Trophoblast cell (in vitro differentiated cells and primary cell): ENCODE data around the gene ROR1.

Experiments used
- DNase-seq, 2 donors: peaks; one replicate each; pipeline ENCODE4 v3.0.0-alpha.2; 2016
- H2AFZ ChIP-seq: 2 replicates; pipeline ENCODE4 v1.6.1; 2013; ENCODE audit warnings: low read length, moderate library complexity, mild to moderate bottlenecking; ENCODE audit not compliant: insufficient read depth, poor library complexity
- H2AK5ac ChIP-seq: 2 replicates; pipeline ENCODE4 v1.6.1; 2013; ENCODE audit warnings: mild to moderate bottlenecking, low read length
- H2BK120ac ChIP-seq: 2 replicates; pipeline ENCODE4 v1.6.1; 2013; ENCODE audit warnings: low read length, mild to moderate bottlenecking, moderate library complexity; ENCODE audit not compliant: insufficient read depth, poor library complexity
- H2BK12ac ChIP-seq: 2 replicates; pipeline ENCODE4 v1.6.1; 2013; ENCODE audit warnings: mild to moderate bottlenecking, low read length, moderate library complexity
- H2BK5ac ChIP-seq: 2 replicates; pipeline ENCODE4 v1.6.1; 2013; ENCODE audit warnings: low read length, low read depth, moderate library complexity, mild to moderate bottlenecking; ENCODE audit not compliant: poor library complexity
- H3K14ac ChIP-seq: 2 replicates; pipeline ENCODE4 v1.6.1; 2013; ENCODE audit warnings: mild to moderate bottlenecking, low read length
- H3K18ac ChIP-seq: 2 replicates; pipeline ENCODE4 v1.6.1; 2013; ENCODE audit warnings: mild to moderate bottlenecking, low read length
- H3K23ac ChIP-seq: 2 replicates; pipeline ENCODE4 v1.6.1; 2013; ENCODE audit warnings: low read length
- H3K27ac ChIP-seq: 2 replicates; pipeline ENCODE4 v1.5.1; 2013; ENCODE audit warnings: low read depth, mild to moderate bottlenecking, inconsistent platforms, low read length, moderate library complexity
- H3K27me3 ChIP-seq: 2 replicates; pipeline ENCODE4 v1.6.1; 2013; ENCODE audit warnings: inconsistent platforms, mild to moderate bottlenecking, low read length, moderate library complexity; ENCODE audit not compliant: insufficient read depth
- H3K36me3 ChIP-seq, 2 experiments: 1 replicate in 1 of 2; 2 replicates in 1 of 2; pipeline ENCODE4 v1.6.1; 2013; ENCODE audit warnings: low read length in 2 of 2, mild to moderate bottlenecking in 2 of 2, moderate library complexity in 1 of 2; ENCODE audit not compliant: insufficient read depth in 2 of 2, control insufficient read depth in 1 of 2
- H3K4ac ChIP-seq: 2 replicates; pipeline ENCODE4 v1.6.1; 2013; ENCODE audit warnings: low read depth, mild to moderate bottlenecking, low read length, moderate library complexity
- H3K4me1 ChIP-seq, 2 experiments: 1 replicate in 1 of 2; 2 replicates in 1 of 2; pipeline ENCODE4 v1.6.1; 2013; ENCODE audit warnings: low read length in 2 of 2, mild to moderate bottlenecking in 2 of 2, moderate library complexity in 1 of 2; ENCODE audit not compliant: insufficient read depth in 2 of 2, control insufficient read depth in 1 of 2
- H3K4me2 ChIP-seq: 2 replicates; pipeline ENCODE4 v1.6.1; 2013; ENCODE audit warnings: inconsistent platforms, mild to moderate bottlenecking, low read length, moderate library complexity
- H3K4me3 ChIP-seq: 2 replicates; pipeline ENCODE4 v1.5.1; 2013; ENCODE audit warnings: mild to moderate bottlenecking, low read depth, low read length, inconsistent platforms
- H3K79me1 ChIP-seq: one replicate; pipeline ENCODE4 v1.6.1; 2013; ENCODE audit warnings: low read length
- H3K79me2 ChIP-seq: 2 replicates; pipeline ENCODE4 v1.6.1; 2013; ENCODE audit warnings: low read length, mild to moderate bottlenecking; ENCODE audit not compliant: control insufficient read depth, insufficient read depth, poor library complexity
- H3K9ac ChIP-seq: 2 replicates; pipeline ENCODE4 v1.6.1; 2013; ENCODE audit warnings: mild to moderate bottlenecking, low read length
- H3K9me3 ChIP-seq: 2 replicates; pipeline ENCODE4 v1.6.1; 2013; ENCODE audit warnings: low read depth, mild to moderate bottlenecking, control low read depth, inconsistent platforms, low read length; ENCODE audit not compliant: insufficient read depth
- H4K12ac ChIP-seq: 2 replicates; pipeline ENCODE4 v1.6.1; 2013; ENCODE audit warnings: low read depth, mild to moderate bottlenecking, low read length, moderate library complexity
- H4K8ac ChIP-seq: 2 replicates; pipeline ENCODE4 v1.6.1; 2013; ENCODE audit warnings: low read depth, mild to moderate bottlenecking, low read length, moderate library complexity
- H4K91ac ChIP-seq: one replicate; pipeline ENCODE4 v1.6.1; 2013; ENCODE audit warnings: low read depth, mild to moderate bottlenecking, low read length, moderate library complexity
- WGBS: extraction: QIAGEN DNeasy Blood & Tissue Kit; methylation state at CpG from one replicate; pipeline ENCODE4 v1.1.7; 2013; ENCODE audit warnings: missing lambda C conversion rate; ENCODE audit not compliant: insufficient read length, insufficient coverage; ENCODE audit errors: extremely low coverage; 5-methylcytosine and 5-hydroxymethylcytosine counted together

ROR1 gene

GRCh38 chr1:63746129-63746864, 27.5 kb upstream of the ROR1 start:
- Histone ChIP-seq H4K12ac (no peak overlapping the region), H3K79me1 (no peaks in the 10 kb centered on the region), H3K4me1 (peaks cover 8 to 13% of the 10 kb centered on the region in 2 experiments), H2BK120ac (peak overlapping the region; percentile 26), H3K23ac (no peak overlapping the region), H2AFZ (no peak overlapping the region), H3K27me3 (no peaks in the 10 kb centered on the region), H2AK5ac (no peak overlapping the region), H3K4me3 (no peak overlapping the region), H2BK5ac (no peak overlapping the region), H3K4me2 (peak overlapping the region; percentile 6), H3K9ac (no peak overlapping the region), H3K9me3 (no peaks in the 10 kb centered on the region), H3K27ac (peak overlapping the region; percentile 9), H4K8ac (no peak overlapping the region), H3K18ac (no peak overlapping the region), H3K36me3 (no peaks in the 10 kb centered on the region), H4K91ac (no peak overlapping the region), H3K14ac (no peak overlapping the region), H2BK12ac (peak overlapping the region; percentile 19), H3K4ac (no peak overlapping the region), H3K79me2 (no peaks in the 10 kb centered on the region)
- no CpG with 5 or more reads among the region's 12 CpGs for WGBS
- no peak for DNase-seq

DNA sequence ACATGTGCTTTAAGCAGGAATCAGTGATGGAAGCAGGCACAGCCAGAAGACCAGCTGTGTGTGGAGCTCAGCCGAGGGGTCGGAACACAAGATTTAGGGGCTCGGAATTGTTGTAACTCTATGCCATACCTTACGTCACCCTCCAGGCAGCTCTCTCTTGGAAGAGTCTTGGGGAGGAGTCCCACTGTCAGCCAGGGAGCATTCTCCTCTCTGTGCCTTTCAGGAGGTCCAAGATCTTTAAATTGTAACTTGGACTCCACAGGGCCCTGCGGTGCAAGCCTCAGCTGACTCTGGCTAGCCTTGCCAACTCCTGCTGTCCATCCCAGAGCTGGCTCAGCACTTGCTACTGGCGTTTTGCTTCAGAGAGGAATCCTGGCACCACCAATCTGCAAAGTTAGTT, 26.4 kb upstream of the ROR1 start:
- Histone ChIP-seq H3K4me1 (peaks cover 8 to 13% of the 10 kb centered on the region in 2 experiments), H4K91ac (no peak overlapping the region), H3K18ac (no peak overlapping the region), H3K4ac (no peak overlapping the region), H2AFZ (no peak overlapping the region), H2AK5ac (no peak overlapping the region), H3K4me3 (no peak overlapping the region), H3K4me2 (no peak overlapping the region), H4K12ac (no peak overlapping the region), H2BK120ac (no peak overlapping the region), H3K79me1 (no peaks in the 10 kb centered on the region), H4K8ac (no peak overlapping the region), H3K36me3 (no peaks in the 10 kb centered on the region), H3K27me3 (no peaks in the 10 kb centered on the region), H3K9ac (no peak overlapping the region), H3K27ac (no peak overlapping the region), H2BK5ac (no peak overlapping the region), H3K79me2 (no peaks in the 10 kb centered on the region), H3K14ac (no peak overlapping the region), H3K9me3 (no peaks in the 10 kb centered on the region), H3K23ac (no peak overlapping the region), H2BK12ac (no peak overlapping the region)
- WGBS: no CpG with 5 or more reads among the region's 6 CpGs
- no peak for DNase-seq

DNA sequence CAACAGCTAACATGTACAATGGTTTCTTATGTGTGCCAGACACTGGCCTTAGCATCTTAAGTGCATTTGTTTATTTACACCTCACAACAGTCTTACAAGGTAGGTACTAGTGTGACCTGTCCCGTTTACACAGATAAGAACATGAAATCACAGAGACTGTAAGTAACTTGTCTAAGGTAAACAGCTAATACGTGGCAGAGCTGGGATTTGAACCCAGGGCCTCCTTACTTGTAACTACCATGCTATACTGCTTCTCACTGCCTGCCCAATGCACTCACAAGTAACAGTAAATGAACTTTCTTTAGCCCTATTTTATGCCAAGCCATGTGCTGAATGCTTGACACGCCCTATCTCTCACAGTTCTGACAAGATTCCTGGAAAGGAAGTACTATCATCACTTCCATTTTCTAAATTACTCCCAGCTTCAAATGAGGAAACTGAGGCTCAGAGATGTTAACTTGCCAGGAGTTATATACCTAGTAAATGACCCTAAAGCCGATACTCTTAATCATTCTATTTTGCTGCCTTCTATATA, 25.7 kb upstream of the ROR1 start:
- no peak overlapping the region for H2BK12ac ChIP-seq
- no peak overlapping the region for H3K14ac ChIP-seq

DNA sequence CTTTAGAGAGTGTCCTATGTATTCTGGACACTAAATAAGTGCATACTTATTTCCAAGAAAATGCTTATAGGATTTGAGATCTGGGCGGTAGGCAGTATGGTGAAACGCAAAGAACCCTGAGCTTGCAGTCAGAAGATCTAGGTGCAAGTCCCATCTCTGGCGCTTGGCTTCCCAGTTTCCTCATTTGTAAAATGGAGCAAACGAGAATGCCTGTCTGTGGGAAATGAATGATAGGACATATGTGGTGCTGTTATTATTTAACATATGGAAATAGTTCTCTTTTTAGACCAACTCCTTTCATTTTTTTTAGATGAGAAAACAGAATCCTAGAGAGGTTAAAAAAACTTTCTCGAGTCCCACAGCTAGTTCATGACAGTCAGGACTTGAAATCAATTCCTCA, 25.2 kb upstream of the ROR1 start:
- Histone ChIP-seq H3K4ac (no peak overlapping the region), H3K79me2 (no peaks in the 10 kb centered on the region), H4K8ac (no peak overlapping the region), H2AFZ (no peak overlapping the region), H3K27me3 (no peaks in the 10 kb centered on the region), H4K12ac (no peak overlapping the region), H3K9ac (no peak overlapping the region), H2BK12ac (no peak overlapping the region), H2BK5ac (no peak overlapping the region), H2BK120ac (no peak overlapping the region), H3K27ac (no peak overlapping the region), H3K4me2 (no peak overlapping the region), H3K23ac (no peak overlapping the region), H3K18ac (no peak overlapping the region), H4K91ac (no peak overlapping the region), H3K4me1 (peaks cover 8 to 13% of the 10 kb centered on the region in 2 experiments), H3K36me3 (no peaks in the 10 kb centered on the region), H3K14ac (no peak overlapping the region), H3K9me3 (no peaks in the 10 kb centered on the region), H3K4me3 (no peak overlapping the region), H2AK5ac (no peak overlapping the region), H3K79me1 (no peaks in the 10 kb centered on the region)
- no peak for DNase-seq
- no CpG with 5 or more reads among the region's 5 CpGs for WGBS

More for the DNA sequence above, 25.7 kb upstream of the ROR1 start:
- Histone ChIP-seq H3K79me2 (no peaks in the 10 kb centered on the region), H3K36me3 (no peaks in the 10 kb centered on the region), H3K4ac (no peak overlapping the region), H4K12ac (no peak overlapping the region), H3K27ac (no peak overlapping the region), H3K27me3 (no peaks in the 10 kb centered on the region), H3K4me2 (no peak overlapping the region), H3K4me1 (peaks cover 8 to 13% of the 10 kb centered on the region in 2 experiments), H2BK120ac (no peak overlapping the region), H3K18ac (no peak overlapping the region), H3K9me3 (no peaks in the 10 kb centered on the region), H3K4me3 (no peak overlapping the region), H3K23ac (no peak overlapping the region), H2AK5ac (no peak overlapping the region), H2BK5ac (no peak overlapping the region), H3K79me1 (no peaks in the 10 kb centered on the region), H3K9ac (no peak overlapping the region), H4K91ac (no peak overlapping the region), H4K8ac (no peak overlapping the region), H2AFZ (no peak overlapping the region)
- WGBS: no CpG with 5 or more reads among the region's 4 CpGs
- DNase-seq: no peak
